OCI-LY7 (cell line): Measurements from ENCODE around the gene ITLN1. TPM values are rescaled to one million over a fixed set of nuclear protein-coding genes. Genes with fewer than 3 reads are reported as not detected.

Experiments used
- BruUV-seq: library from RNA; stranded (reverse); fragments of 400-500 nt; replicated peaks from 2 replicates; lab custom pipeline; 2021; lab: Mats Ljungman, UMichigan
- CTCF ChIA-PET: fragments of 300-600 bp; sonication (Branson Sonifier 250); formaldehyde crosslinking; loops from one replicate; lab custom pipeline; 2022; ENCODE audit warnings: antibody characterized with exemption; ENCODE audit not compliant: unreplicated experiment; lab: Charles Lee
- POLR2A ChIA-PET: fragments of 300-600 bp; sonication (Branson Sonifier 250); formaldehyde crosslinking; loops from one replicate; lab custom pipeline; 2022; ENCODE audit warnings: antibody characterized with exemption; lab: Charles Lee
- DNase-seq: peaks from one replicate; pipeline ENCODE4 v3.0.0-alpha.2; 2015; ENCODE audit warnings: low spot score
- H2AFZ ChIP-seq: fragments of 200-600 bp; sonication (generic), shearing (Covaris generic); 2 replicates; pipeline ENCODE4 v1.6.1; 2014; ENCODE audit warnings: mild to moderate bottlenecking, antibody characterized with exemption, low read length, moderate library complexity
- H3K27ac ChIP-seq: fragments of 200-600 bp; sonication (generic); 2 replicates; pipeline ENCODE4 v1.5.1; 2014; ENCODE audit warnings: mixed run types, low read depth, mild to moderate bottlenecking, moderate library complexity, low read length, inconsistent platforms; ENCODE audit not compliant: poor library complexity, severe bottlenecking
- H3K36me3 ChIP-seq: fragments of 200-600 bp; sonication (generic); 2 replicates; pipeline ENCODE4 v1.6.1; 2014; ENCODE audit warnings: mild to moderate bottlenecking, antibody characterized with exemption, low read length, moderate library complexity, mixed read lengths; ENCODE audit not compliant: insufficient read depth
- H3K4me1 ChIP-seq: fragments of 200-600 bp; sonication (generic); 2 replicates; pipeline ENCODE4 v1.5.1; 2014; ENCODE audit warnings: mild to moderate bottlenecking, low read length; ENCODE audit not compliant: insufficient read depth, poor library complexity, severe bottlenecking
- H3K4me2 ChIP-seq: fragments of 200-600 bp; sonication (generic); 2 replicates; pipeline ENCODE4 v1.6.1; 2014; ENCODE audit warnings: mild to moderate bottlenecking, low read length
- H3K4me3 ChIP-seq: fragments of 200-600 bp; sonication (generic); 2 replicates; pipeline ENCODE4 v1.5.1; 2014; ENCODE audit warnings: mild to moderate bottlenecking, low read depth, low read length; ENCODE audit not compliant: poor library complexity, severe bottlenecking
- H3K79me2 ChIP-seq: fragments of 200-600 bp; sonication (generic); 2 replicates; pipeline ENCODE4 v1.6.1; 2016; ENCODE audit warnings: low read depth, mild to moderate bottlenecking, low read length, moderate library complexity, mixed read lengths; ENCODE audit not compliant: insufficient read depth
- H3K9me2 ChIP-seq: fragments of 200-600 bp; sonication (generic); 2 replicates; pipeline ENCODE4 v1.6.1; 2016; ENCODE audit warnings: mild to moderate bottlenecking, low read length, mixed read lengths; ENCODE audit not compliant: insufficient read depth
- H3K9me3 ChIP-seq: fragments of 200-600 bp; sonication (generic); 2 replicates; pipeline ENCODE4 v1.6.1; 2014; ENCODE audit warnings: mild to moderate bottlenecking, mixed run types, low read length, mixed read lengths
- H4K20me1 ChIP-seq: fragments of 200-600 bp; sonication (generic); 2 replicates; pipeline ENCODE4 v1.6.1; 2014; ENCODE audit warnings: mild to moderate bottlenecking, antibody characterized with exemption, low read length, moderate library complexity, mixed read lengths; ENCODE audit not compliant: insufficient read depth
- CTCF ChIP-seq: fragments of 200-600 bp; sonication (generic); conservative IDR thresholded peaks from 2 replicates; pipeline ENCODE4 v1.5.1; 2014; ENCODE audit warnings: mild to moderate bottlenecking, antibody characterized with exemption, low read length, moderate library complexity, mixed read lengths
- EZH2phosphoT487 ChIP-seq: fragments of 200-600 bp; sonication (generic); IDR thresholded peaks from 2 replicates; pipeline ENCODE4 v1.6.1; 2018; ENCODE audit warnings: low read depth, borderline replicate concordance, mild to moderate bottlenecking, mixed run types, antibody characterized with exemption, low read length, moderate library complexity, mixed read lengths
- intact Hi-C: fragments of 100-400 bp; cut with micrococcal nuclease; formaldehyde crosslinking; loops from one replicate; pipeline ENCODE4 v1.10.0; 2022; ENCODE audit not compliant: unreplicated experiment
- total RNA-seq, 2 experiments: library from RNA; depleted of rRNA in 1 of 2; stranded (reverse); fragments of >200 nt in 1 of 2; shearing (Covaris generic) in 1 of 2; gene quantifications; 2 replicates each; pipeline ENCODE4 v1.2.3, GENCODE V29; 2014 to 2022

The ITLN1 gene
- total RNA-seq, 2 experiments from 2014 or later: not detected

- Histone ChIP-seq H3K36me3 (no peaks in the 10 kb centered on the region), H3K27ac (no peak overlapping the region), H3K9me2 (no peaks in the 10 kb centered on the region), H3K79me2 (no peaks in the 10 kb centered on the region), H2AFZ (no peak overlapping the region), H3K4me2 (no peak overlapping the region), H3K4me1 (no peaks in the 10 kb centered on the region), H3K9me3 (no peaks in the 10 kb centered on the region), H3K4me3 (no peak overlapping the region), H4K20me1 (no peaks in the 10 kb centered on the region)
- ChIA-PET CTCF (interaction anchor here (1.3 kb wide), 1 partner anchor 49 kb away, joined by 3 read pairs; no protein-coding TSS in a partner anchor), POLR2A (interaction anchor here (0.5 to 1.0 kb wide), 5 partner anchors 14 to 155 kb away, joined by 3 read pairs; no protein-coding TSS in a partner anchor)
- BruUV-seq: no TSS peak
- TF ChIP-seq EZH2phosphoT487 (no peak), CTCF (peak; percentile 92)
- intact Hi-C loops: loop anchor here (1.0 to 10.0 kb wide), 5 partner anchors 53 to 406 kb away; partner anchors contain the start of gene KLHDC9
- DNase-seq: peak; percentile 80
These were observed 54.4 kb downstream of the ITLN1 start for GRCh38 chr1:160830321-160831153.

- Histone ChIP-seq H3K27ac (no peak overlapping the region), H3K4me1 (no peaks in the 10 kb centered on the region), H3K9me2 (no peaks in the 10 kb centered on the region), H3K4me3 (no peak overlapping the region), H2AFZ (no peak overlapping the region), H4K20me1 (no peaks in the 10 kb centered on the region), H3K36me3 (no peaks in the 10 kb centered on the region), H3K9me3 (no peaks in the 10 kb centered on the region), H3K79me2 (no peaks in the 10 kb centered on the region), H3K4me2 (no peak overlapping the region)
- intact Hi-C loops: loop anchor here (1.0 to 10.0 kb wide), 5 partner anchors 52 to 405 kb away; partner anchors contain the start of gene KLHDC9
- BruUV-seq: no TSS peak
- TF ChIP-seq EZH2phosphoT487: no peak
- TF ChIP-seq CTCF: no peak
- ChIA-PET CTCF (interaction anchor here (1.0 to 1.3 kb wide), 2 partner anchors 48 to 61 kb away, joined by 3 read pairs; no protein-coding TSS in a partner anchor), POLR2A (interaction anchor here (0.5 to 1.0 kb wide), 2 partner anchors 31 to 35 kb away, joined by 3 read pairs; no protein-coding TSS in a partner anchor)
- DNase-seq: no peak
These were observed 55.2 kb downstream of the ITLN1 start for GRCh38 chr1:160829766-160830165.
